ENCODE results near the gene REN. TPM values are rescaled to one million over a fixed set of nuclear protein-coding genes. Genes with fewer than 3 reads are reported as not detected.
A peak's percentile ranks its signal among the peaks of the same experiment; 100 is the strongest.

Gene REN
- total and polyA plus RNA-seq, 2 of the 13 experiments (the other 11 are each of a cell fraction or from before 2014, with no cell fraction given): not detected

DNA sequence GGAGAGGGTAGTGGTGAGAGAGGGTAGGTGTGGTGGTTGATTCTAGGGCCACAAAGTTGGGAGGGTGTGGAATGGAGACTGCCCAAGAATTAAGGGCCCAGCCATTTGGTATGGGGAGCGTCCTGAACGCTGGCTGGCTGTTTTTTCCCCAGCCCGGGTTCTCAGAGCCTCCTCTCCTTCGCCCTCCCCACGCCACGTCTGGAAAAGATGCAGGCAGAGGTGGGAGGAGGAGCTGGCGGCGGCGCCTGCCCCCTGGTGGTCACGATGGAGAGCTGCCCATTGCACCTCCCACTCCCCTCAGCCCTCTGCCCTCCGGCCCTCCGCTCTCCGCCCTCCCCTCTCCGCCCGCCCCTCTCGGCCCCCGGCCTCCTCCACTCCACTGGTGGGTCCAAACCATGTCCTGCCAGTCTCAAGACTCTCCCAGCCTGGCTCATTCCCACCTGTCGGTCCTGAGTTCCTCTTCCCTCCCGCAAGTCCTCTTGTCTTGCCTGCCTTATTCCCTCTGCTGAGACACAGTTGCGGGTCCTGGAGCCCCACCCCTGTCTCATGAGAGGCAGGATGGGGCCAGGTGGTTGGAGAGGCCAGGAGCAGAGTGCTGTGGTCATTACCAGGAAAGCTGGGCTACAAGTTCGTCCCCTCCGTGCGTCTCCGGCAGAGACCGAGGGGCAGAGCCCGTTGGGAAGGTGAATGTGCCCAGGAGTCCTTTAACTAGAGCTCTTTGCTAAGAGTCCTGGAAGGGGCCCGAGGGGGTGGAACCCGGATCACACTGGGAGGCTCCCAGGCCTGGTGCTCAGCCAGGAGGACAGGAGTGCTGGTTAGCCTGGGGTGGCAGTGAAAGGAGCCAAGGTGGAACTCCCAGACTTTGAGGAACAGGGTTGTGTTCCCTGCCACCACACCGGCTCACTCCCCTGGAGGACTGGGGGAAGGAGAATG, 36.9 kb downstream of the REN start (continued):
- TF ChIP-seq, protein P1, sequence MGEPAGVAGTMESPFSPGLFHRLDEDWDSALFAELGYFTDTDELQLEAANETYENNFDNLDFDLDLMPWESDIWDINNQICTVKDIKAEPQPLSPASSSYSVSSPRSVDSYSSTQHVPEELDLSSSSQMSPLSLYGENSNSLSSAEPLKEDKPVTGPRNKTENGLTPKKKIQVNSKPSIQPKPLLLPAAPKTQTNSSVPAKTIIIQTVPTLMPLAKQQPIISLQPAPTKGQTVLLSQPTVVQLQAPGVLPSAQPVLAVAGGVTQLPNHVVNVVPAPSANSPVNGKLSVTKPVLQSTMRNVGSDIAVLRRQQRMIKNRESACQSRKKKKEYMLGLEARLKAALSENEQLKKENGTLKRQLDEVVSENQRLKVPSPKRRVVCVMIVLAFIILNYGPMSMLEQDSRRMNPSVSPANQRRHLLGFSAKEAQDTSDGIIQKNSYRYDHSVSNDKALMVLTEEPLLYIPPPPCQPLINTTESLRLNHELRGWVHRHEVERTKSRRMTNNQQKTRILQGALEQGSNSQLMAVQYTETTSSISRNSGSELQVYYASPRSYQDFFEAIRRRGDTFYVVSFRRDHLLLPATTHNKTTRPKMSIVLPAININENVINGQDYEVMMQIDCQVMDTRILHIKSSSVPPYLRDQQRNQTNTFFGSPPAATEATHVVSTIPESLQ (CRISPR knock-in tag; conservative IDR thresholded peaks at IDR 0.05): no peak
- TF ChIP-seq ZNF777 (CRISPR knock-in tag; IDR thresholded peaks at IDR 0.05) (no peak), SYNCRIP (IDR thresholded peaks at IDR 0.05; ENCODE audit: insufficient read depth, low read depth, low read length) (no peak), SETDB1 (CRISPR knock-in tag; IDR thresholded peaks at IDR 0.05; ENCODE audit: borderline replicate concordance) (no peak), POGZ (CRISPR knock-in tag; IDR thresholded peaks at IDR 0.05) (no peak), NCOA1 (CRISPR knock-in tag; IDR thresholded peaks at IDR 0.05) (no peak), GPN1 (CRISPR knock-in tag; IDR thresholded peaks at IDR 0.05; ENCODE audit: borderline replicate concordance) (no peak), SP2 (CRISPR knock-in tag; IDR thresholded peaks at IDR 0.05) (no peak), FOSL2 (CRISPR knock-in tag; IDR thresholded peaks at IDR 0.05) (no peak), ZSCAN20 (CRISPR knock-in tag; IDR thresholded peaks at IDR 0.05; ENCODE audit: borderline replicate concordance) (no peak)
- TF ChIP-seq, protein P2, sequence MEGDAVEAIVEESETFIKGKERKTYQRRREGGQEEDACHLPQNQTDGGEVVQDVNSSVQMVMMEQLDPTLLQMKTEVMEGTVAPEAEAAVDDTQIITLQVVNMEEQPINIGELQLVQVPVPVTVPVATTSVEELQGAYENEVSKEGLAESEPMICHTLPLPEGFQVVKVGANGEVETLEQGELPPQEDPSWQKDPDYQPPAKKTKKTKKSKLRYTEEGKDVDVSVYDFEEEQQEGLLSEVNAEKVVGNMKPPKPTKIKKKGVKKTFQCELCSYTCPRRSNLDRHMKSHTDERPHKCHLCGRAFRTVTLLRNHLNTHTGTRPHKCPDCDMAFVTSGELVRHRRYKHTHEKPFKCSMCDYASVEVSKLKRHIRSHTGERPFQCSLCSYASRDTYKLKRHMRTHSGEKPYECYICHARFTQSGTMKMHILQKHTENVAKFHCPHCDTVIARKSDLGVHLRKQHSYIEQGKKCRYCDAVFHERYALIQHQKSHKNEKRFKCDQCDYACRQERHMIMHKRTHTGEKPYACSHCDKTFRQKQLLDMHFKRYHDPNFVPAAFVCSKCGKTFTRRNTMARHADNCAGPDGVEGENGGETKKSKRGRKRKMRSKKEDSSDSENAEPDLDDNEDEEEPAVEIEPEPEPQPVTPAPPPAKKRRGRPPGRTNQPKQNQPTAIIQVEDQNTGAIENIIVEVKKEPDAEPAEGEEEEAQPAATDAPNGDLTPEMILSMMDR (CRISPR knock-in tag; IDR thresholded peaks at IDR 0.05): peak; percentile 95
- TF ChIP-seq, protein P3, sequence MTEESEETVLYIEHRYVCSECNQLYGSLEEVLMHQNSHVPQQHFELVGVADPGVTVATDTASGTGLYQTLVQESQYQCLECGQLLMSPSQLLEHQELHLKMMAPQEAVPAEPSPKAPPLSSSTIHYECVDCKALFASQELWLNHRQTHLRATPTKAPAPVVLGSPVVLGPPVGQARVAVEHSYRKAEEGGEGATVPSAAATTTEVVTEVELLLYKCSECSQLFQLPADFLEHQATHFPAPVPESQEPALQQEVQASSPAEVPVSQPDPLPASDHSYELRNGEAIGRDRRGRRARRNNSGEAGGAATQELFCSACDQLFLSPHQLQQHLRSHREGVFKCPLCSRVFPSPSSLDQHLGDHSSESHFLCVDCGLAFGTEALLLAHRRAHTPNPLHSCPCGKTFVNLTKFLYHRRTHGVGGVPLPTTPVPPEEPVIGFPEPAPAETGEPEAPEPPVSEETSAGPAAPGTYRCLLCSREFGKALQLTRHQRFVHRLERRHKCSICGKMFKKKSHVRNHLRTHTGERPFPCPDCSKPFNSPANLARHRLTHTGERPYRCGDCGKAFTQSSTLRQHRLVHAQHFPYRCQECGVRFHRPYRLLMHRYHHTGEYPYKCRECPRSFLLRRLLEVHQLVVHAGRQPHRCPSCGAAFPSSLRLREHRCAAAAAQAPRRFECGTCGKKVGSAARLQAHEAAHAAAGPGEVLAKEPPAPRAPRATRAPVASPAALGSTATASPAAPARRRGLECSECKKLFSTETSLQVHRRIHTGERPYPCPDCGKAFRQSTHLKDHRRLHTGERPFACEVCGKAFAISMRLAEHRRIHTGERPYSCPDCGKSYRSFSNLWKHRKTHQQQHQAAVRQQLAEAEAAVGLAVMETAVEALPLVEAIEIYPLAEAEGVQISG (CRISPR knock-in tag; IDR thresholded peaks at IDR 0.05): peak; percentile 88
- TF ChIP-seq, protein P4, sequence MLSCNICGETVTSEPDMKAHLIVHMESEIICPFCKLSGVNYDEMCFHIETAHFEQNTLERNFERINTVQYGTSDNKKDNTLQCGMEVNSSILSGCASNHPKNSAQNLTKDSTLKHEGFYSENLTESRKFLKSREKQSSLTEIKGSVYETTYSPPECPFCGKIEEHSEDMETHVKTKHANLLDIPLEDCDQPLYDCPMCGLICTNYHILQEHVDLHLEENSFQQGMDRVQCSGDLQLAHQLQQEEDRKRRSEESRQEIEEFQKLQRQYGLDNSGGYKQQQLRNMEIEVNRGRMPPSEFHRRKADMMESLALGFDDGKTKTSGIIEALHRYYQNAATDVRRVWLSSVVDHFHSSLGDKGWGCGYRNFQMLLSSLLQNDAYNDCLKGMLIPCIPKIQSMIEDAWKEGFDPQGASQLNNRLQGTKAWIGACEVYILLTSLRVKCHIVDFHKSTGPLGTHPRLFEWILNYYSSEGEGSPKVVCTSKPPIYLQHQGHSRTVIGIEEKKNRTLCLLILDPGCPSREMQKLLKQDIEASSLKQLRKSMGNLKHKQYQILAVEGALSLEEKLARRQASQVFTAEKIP (CRISPR knock-in tag; IDR thresholded peaks at IDR 0.05; ENCODE audit: borderline replicate concordance): no peak
- TF ChIP-seq, protein P5, sequence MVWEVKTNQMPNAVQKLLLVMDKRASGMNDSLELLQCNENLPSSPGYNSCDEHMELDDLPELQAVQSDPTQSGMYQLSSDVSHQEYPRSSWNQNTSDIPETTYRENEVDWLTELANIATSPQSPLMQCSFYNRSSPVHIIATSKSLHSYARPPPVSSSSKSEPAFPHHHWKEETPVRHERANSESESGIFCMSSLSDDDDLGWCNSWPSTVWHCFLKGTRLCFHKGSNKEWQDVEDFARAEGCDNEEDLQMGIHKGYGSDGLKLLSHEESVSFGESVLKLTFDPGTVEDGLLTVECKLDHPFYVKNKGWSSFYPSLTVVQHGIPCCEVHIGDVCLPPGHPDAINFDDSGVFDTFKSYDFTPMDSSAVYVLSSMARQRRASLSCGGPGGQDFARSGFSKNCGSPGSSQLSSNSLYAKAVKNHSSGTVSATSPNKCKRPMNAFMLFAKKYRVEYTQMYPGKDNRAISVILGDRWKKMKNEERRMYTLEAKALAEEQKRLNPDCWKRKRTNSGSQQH (CRISPR knock-in tag; IDR thresholded peaks at IDR 0.05; ENCODE audit: low read depth): no peak
- TF ChIP-seq, protein P6, sequence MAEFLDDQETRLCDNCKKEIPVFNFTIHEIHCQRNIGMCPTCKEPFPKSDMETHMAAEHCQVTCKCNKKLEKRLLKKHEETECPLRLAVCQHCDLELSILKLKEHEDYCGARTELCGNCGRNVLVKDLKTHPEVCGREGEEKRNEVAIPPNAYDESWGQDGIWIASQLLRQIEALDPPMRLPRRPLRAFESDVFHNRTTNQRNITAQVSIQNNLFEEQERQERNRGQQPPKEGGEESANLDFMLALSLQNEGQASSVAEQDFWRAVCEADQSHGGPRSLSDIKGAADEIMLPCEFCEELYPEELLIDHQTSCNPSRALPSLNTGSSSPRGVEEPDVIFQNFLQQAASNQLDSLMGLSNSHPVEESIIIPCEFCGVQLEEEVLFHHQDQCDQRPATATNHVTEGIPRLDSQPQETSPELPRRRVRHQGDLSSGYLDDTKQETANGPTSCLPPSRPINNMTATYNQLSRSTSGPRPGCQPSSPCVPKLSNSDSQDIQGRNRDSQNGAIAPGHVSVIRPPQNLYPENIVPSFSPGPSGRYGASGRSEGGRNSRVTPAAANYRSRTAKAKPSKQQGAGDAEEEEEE (CRISPR knock-in tag; IDR thresholded peaks at IDR 0.05; ENCODE audit: borderline replicate concordance): 0 out of 2 replicates have a peak, but pooled peaks have one; percentile 83

All from HepG2 (cell line).